GM12878 (cell line): ENCODE measurements around the gene ENDOD1.

Source experiments
- BHLHE40 ChIP-seq, 2 experiments: fragments of 450-650 bp in 1 of 2; IDR thresholded peaks; 2 replicates each; pipeline ENCODE4 v1.6.1; 2011 to 2017; ENCODE audit warnings: low read depth in 2 of 2, borderline replicate concordance in 1 of 2, improper control_type of control experiment in 1 of 2, low read length in 1 of 2, mild to moderate bottlenecking in 1 of 2
- SIX5 ChIP-seq: IDR thresholded peaks from 2 replicates; pipeline ENCODE4 v1.6.1; 2011; ENCODE audit warnings: mild to moderate bottlenecking, low read depth, low read length, moderate library complexity; ENCODE audit not compliant: severe bottlenecking
- ZNF217 ChIP-seq: fragments of 450-650 bp; IDR thresholded peaks from 2 replicates; pipeline ENCODE4 v1.6.1; 2017; ENCODE audit warnings: antibody characterized with exemption, mild to moderate bottlenecking
- ZNF274 ChIP-seq: IDR thresholded peaks from one replicate; pipeline ENCODE4 v1.8.0; 2011; ENCODE audit not compliant: insufficient read length, insufficient read depth
- TF ChIP-seq, protein P1 (sequence below): fragments of 450-650 bp; IDR thresholded peaks from 2 replicates; pipeline ENCODE4 v1.6.1; 2017; ENCODE audit warnings: mild to moderate bottlenecking, moderate library complexity

DNA sequence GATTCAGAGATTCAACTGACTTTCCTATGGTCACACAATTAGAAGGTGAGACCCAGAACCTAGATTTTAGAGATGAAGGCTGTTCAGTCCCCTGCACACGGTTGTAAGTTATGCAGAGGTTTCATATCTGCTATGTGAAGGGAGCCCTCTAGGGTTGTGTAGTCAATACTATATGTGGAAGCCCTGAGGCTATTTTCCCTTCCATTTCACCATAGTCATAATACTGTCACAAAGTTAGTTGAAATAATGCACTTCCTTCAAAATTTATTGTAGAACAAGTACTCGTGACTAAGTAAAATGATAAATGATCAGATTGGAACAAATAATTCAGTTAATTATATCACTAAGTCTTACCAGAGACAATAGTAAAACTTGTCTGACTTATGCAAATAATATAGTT is 48.8 kb downstream of the ENDOD1 start:
- TF ChIP-seq, protein P1, sequence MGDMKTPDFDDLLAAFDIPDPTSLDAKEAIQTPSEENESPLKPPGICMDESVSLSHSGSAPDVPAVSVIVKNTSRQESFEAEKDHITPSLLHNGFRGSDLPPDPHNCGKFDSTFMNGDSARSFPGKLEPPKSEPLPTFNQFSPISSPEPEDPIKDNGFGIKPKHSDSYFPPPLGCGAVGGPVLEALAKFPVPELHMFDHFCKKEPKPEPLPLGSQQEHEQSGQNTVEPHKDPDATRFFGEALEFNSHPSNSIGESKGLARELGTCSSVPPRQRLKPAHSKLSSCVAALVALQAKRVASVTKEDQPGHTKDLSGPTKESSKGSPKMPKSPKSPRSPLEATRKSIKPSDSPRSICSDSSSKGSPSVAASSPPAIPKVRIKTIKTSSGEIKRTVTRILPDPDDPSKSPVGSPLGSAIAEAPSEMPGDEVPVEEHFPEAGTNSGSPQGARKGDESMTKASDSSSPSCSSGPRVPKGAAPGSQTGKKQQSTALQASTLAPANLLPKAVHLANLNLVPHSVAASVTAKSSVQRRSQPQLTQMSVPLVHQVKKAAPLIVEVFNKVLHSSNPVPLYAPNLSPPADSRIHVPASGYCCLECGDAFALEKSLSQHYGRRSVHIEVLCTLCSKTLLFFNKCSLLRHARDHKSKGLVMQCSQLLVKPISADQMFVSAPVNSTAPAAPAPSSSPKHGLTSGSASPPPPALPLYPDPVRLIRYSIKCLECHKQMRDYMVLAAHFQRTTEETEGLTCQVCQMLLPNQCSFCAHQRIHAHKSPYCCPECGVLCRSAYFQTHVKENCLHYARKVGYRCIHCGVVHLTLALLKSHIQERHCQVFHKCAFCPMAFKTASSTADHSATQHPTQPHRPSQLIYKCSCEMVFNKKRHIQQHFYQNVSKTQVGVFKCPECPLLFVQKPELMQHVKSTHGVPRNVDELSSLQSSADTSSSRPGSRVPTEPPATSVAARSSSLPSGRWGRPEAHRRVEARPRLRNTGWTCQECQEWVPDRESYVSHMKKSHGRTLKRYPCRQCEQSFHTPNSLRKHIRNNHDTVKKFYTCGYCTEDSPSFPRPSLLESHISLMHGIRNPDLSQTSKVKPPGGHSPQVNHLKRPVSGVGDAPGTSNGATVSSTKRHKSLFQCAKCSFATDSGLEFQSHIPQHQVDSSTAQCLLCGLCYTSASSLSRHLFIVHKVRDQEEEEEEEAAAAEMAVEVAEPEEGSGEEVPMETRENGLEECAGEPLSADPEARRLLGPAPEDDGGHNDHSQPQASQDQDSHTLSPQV = no peak
- TF ChIP-seq ZNF217 (no peak), SIX5 (no peak), ZNF274 (no peak), BHLHE40 (IDR thresholded peaks at IDR 0.05; ENCODE audit: borderline replicate concordance in 1 of 2, low read depth in 2 of 2, low read length in 1 of 2) (no peak)
